Cardiac atrium fibroblast (primary cell): Measurements from ENCODE around the gene RAB22A. TPM values are rescaled to one million over a fixed set of nuclear protein-coding genes. Genes with fewer than 3 reads are reported as not detected.

Experiments
- total RNA-seq: library from RNA; depleted of rRNA; stranded (reverse); fragments of >200 nt; gene quantifications from 2 replicates; pipeline ENCODE4 v1.2.3, GENCODE V29; 2015

RAB22A gene
- 11.4 and 13.1 TPM in 2 replicates for total RNA-seq

GRCh38 chr20:58309591-58310290, at the start of gene RAB22A:
Gene RAB22A (plus strand): TSS chr20:58309715. CDS start chr20:58309977, 262 bp downstream.

DNA sequence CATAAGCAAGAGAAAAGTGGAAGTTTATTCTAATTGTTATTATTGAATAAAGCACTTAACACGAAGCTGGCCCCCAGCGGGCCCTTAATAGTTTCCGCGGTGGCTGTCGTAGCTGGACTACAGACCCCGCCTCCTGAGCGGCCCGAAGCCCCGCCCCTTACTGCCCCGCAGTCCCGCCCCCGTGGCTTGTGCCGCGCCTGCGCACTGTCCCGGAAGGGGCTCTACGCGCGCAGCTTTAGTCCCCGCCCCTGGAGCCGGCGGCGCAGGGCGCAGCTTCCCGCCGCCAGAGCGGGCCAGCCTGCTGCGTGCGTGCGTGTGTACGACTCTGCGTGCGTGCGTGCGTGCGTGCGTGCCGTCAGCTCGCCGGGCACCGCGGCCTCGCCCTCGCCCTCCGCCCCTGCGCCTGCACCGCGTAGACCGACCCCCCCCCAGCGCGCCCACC, 79.4 kb downstream of the RAB22A start, which contains the start of gene VAPB:
Gene VAPB, plus strand, starts transcription at position 348 of the 442 bp plus-strand sequence. CDS start 231 bp downstream, outside the sequence.

Other genes with a start within 250 kb of the RAB22A start
- not detected in 2 replicates for gene ANKRD60, start 81.1 kb upstream of the RAB22A start, total RNA-seq
- 10.3 and 14.6 TPM in 2 replicates for gene VAPB, start 79.5 kb downstream of the RAB22A start, total RNA-seq
- gene APCDD1L, start 205.7 kb downstream of the RAB22A start, total RNA-seq, result 7.0 and 7.9 TPM in 2 replicates